HG03457 (cell line): Measurements from ENCODE around the gene INTS13.
"Not testable (repeated sequence)": the region's sequence is repeated elsewhere in the genome, so short reads cannot be mapped to it uniquely, and the experiment has no call there.

Source experiments
- ATAC-seq: cut with Tn5 transposase; IDR thresholded peaks from one replicate; pipeline ENCODE4 v1.9.1; 2021; ENCODE audit warnings: moderate number of reproducible peaks; ENCODE audit not compliant: unreplicated experiment

The INTS13 gene

GRCh38 chr12:26937863-26938700 lies at the start of gene INTS13, which contains the start of gene FGFR1OP2:
TSS of gene INTS13 (minus strand) at chr12:26937981. CDS start at chr12:26936803, 1,178 bp downstream.
TSS of gene FGFR1OP2 (plus strand) at chr12:26938470. CDS start at chr12:26954159, 15,689 bp downstream.
- peak; percentile 71 for ATAC-seq

DNA sequence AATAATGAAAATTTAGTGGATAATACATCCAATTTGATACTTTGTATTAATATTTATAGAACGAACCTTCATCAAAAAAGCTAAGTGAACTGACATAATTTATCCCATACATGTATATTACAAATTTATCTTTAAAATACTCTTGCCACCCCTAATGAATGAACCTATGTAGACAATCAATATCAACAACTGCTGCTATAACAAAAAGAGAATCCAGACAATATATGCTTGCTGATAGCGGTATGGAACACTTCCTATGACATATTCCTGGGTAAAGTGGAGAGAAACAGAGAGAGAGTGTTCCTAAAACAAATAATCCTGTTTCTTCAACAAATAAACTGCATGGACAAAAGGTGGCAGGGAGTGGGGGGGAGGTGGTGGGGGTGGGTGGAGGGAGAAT lies 45.1 kb upstream of the INTS13 start:
- no peak for ATAC-seq

DNA sequence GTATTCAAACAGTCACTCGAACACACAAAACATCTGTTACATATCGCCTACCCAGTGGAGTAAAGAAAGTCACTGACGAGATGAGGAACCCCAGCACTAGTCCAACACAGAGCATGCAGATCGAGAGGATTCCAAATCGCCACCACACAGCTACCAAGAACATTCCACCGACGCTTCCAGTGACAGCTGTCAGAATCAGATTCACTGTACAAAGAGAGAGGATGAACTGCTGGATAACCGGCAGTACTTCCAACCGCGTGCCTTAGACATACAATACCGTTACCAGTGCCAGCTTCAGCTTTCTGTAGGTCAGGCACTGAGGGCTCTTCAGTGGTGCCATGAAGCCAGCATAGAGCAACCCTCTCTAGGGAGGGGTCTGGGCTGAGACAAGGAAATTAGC lies 42.0 kb upstream of the INTS13 start:
- ATAC-seq: no peak

DNA sequence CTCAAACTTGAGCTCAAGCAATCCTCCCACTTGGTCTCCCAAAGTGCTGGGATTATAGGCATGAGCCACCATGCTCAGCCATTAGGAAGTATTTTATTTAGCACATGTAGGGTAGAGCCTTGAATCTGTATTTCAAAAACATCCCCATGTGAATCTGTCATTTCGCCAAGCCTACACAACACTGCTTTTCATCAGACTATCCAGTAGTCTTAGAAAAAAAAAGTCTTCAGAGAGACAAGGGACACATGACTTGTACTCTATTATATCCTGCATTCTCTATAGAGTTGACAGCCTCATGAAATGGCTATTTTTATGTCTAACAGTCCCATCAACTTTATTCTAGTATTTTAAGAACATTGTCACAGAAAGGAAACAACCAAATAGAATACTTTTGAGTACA lies 41.0 kb upstream of the INTS13 start:
- no peak for ATAC-seq

GRCh38 chr12:26976687-26977086 lies 38.9 kb upstream of the INTS13 start:
- ATAC-seq: no peak

DNA sequence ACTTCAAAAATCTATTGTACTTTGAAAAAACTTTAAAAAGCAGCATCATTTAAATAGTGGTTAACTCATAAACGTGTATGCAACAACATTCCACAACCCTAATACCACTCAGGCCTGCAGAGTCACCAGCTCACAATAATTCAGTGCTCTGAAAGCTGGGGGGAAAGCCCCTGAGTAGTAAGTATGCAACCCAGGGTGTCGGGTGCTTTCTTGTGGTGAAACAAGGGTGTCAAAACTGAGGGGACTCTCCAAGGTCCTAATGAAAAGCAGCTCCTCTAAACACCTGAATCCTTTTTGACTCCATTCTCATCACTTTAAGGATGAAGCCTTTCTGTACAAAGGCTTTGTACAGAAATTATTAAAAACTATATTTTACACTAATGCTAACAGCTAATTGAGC lies 34.2 kb upstream of the INTS13 start:
- ATAC-seq: peak; percentile 95

- no peak for ATAC-seq
Observed at GRCh38 chr12:26970136-26970535, 32.4 kb upstream of the INTS13 start.

- ATAC-seq: no peak
Observed at GRCh38 chr12:26966842-26967241, 29.1 kb upstream of the INTS13 start.

DNA sequence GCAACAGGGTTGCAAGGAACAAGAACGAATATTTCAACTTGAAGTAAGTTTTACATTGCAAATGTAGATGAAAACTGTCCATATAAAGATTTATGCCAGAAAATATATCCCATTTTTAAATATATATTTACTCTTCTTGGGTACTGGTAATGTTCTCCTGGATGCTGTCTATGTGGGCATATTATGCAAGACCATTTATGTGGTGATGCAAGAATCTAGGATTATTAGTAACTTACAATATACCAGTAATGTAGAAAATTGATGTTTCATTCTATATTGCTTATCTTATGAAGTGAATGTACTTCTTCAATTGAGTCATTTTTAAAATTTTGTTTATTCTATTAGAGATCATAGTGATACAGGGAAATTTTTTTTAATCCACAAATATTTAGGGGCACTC lies 25.6 kb upstream of the INTS13 start:
- ATAC-seq: no peak

DNA sequence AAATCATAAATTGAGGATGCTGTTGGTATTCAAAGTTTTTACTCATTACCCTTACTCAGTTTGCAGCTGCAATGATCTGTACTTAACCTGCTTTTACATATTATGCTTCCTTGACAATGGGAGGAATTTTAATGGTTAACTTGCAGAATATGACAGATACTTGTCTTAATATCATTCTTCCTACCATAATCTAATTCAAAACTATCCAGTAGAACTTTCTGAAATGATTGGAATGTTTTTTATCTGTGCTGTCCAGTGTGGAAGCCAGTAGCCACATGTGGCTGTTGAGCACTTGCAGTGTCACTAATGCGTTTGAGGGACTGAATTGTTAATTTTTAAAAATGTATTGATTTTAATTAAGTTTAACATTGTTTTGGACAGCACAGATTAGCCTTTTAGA lies 24.0 kb upstream of the INTS13 start:
- ATAC-seq: no peak

- not testable (repeated sequence) for ATAC-seq
Observed at GRCh38 chr12:26961391-26961790, 23.6 kb upstream of the INTS13 start.

DNA sequence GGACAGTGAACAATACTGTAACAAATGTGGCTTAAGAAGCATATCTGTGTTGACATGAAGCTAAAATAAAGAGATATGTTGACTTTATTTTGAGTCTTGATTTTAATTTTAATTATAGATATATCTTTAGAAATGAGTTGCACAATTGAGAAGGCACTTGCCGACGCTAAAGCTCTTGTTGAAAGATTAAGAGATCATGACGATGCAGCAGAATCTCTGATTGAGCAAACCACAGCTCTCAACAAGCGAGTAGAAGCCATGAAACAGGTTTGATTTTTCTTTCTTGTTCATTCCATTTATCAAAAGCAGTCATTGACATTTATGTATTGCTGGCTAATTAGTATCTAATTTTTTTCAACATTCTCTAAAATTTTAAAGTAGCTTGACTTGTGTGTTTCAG lies 16.2 kb upstream of the INTS13 start:
- no peak for ATAC-seq

- no peak for ATAC-seq
Observed at GRCh38 chr12:26953447-26953846, 15.7 kb upstream of the INTS13 start.

GRCh38 chr12:26948309-26948708 lies 10.5 kb upstream of the INTS13 start:
- ATAC-seq: no peak

GRCh38 chr12:26941215-26941594 lies 3.4 kb upstream of the INTS13 start:
- ATAC-seq: no peak

GRCh38 chr12:26940516-26941214 lies 2.9 kb upstream of the INTS13 start:
- ATAC-seq: no peak

DNA sequence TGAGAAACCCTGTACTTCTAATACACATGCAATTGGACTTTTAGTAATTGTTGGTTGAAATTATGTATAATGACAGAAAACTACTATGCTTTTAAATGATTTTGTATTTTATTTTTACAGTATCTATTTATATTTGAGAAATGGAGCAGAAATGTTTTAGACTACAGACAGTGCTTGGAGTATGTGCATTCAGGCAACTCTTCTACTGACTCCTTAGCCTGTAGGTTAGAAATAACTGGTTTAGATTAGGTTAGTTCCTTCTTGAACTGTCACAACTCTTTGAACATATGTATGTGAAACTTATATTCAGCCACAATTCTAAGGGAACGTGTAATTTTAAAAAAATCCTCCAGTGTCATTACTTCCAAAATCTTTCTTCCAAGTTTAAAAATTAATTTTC lies 2.2 kb upstream of the INTS13 start:
- ATAC-seq: no peak

GRCh38 chr12:26939192-26939832 lies 1.5 kb upstream of the INTS13 start:
- ATAC-seq: no peak

DNA sequence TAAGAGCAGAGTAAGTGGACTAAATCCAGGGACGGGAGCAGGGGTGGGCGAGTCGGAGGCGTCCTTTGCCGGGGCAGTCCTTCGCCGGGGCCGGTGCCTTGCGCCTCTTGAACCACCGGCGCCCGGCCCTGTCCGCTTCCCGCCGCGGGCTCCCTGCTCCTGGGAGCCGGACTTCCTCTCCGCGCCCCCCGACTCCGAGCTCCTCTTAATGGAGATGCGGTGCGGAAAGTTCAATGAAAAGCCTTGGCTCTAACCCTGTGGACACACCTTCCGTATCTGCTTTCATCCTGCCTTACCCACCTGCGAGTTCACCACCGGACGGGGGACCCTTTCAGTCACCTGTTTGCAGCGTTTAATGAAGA lies 901 bp upstream of the INTS13 start:
- peak; percentile 5 for ATAC-seq

DNA sequence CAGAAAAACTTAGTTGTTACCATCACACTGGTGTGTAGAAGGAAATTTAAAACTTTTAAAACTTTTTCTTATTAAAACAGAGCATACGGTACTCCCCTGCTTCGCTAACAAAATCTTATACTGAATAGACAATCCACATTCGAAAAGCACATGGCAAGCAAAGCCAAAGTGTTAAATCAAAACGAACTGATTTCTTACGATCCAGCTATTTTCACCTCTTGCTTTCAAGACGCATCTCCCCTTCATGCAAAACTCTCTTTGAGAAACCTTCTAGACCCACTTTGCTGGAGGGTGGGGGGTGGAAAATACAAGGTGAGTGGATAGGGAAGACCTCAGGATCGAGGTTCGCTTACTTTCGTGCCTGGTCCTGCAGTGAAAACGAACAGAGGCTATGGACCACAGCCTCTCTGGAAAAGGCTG lies 328 bp downstream of the INTS13 start:
- ATAC-seq: no peak

GRCh38 chr12:26936559-26937442 lies 980 bp downstream of the INTS13 start:
- no peak for ATAC-seq
